HUES64 (cell line): ENCODE data around the gene OR51T1. TPM values are rescaled to one million over a fixed set of nuclear protein-coding genes. Genes with fewer than 3 reads are reported as not detected.
"Not testable (repeated sequence)": the region's sequence is repeated elsewhere in the genome, so short reads cannot be mapped to it uniquely, and the experiment has no call there.

Experiments used
- H3K27ac ChIP-seq: 2 replicates; pipeline ENCODE4 v1.7.0; 2013; ENCODE audit warnings: low read depth, low read length, inconsistent platforms
- H3K27me3 ChIP-seq: 2 replicates; pipeline ENCODE4 v1.6.1; 2013; ENCODE audit warnings: mild to moderate bottlenecking, low read length; ENCODE audit not compliant: insufficient read depth
- H3K36me3 ChIP-seq: 2 replicates; pipeline ENCODE4 v1.6.1; 2013; ENCODE audit warnings: mild to moderate bottlenecking, low read length; ENCODE audit not compliant: insufficient read depth
- H3K4me1 ChIP-seq: 2 replicates; pipeline ENCODE4 v1.6.1; 2013; ENCODE audit warnings: mild to moderate bottlenecking, low read length, moderate library complexity; ENCODE audit not compliant: insufficient read depth
- H3K4me3 ChIP-seq: 2 replicates; pipeline ENCODE4 v1.5.1; 2013; ENCODE audit warnings: mild to moderate bottlenecking, low read length, moderate library complexity
- H3K9ac ChIP-seq: 2 replicates; pipeline ENCODE4 v1.6.1; 2013; ENCODE audit warnings: mild to moderate bottlenecking, low read depth, low read length
- H3K9me3 ChIP-seq: 2 replicates; pipeline ENCODE4 v1.6.1; 2013; ENCODE audit warnings: low read depth, low read length; ENCODE audit not compliant: insufficient read depth
- WGBS: fragments of 150-250, 120-280 bp; methylation state at CpG from one replicate; pipeline ENCODE4 v1.1.7; 2013; ENCODE audit warnings: missing lambda C conversion rate; 5-methylcytosine and 5-hydroxymethylcytosine counted together
- polyA plus RNA-seq, 2 experiments: library from polyadenylated mRNA; stranded (reverse); fragments of 50-300 nt; gene quantifications; one replicate each; pipeline ENCODE4 v1.2.3, GENCODE V29; 2013

Gene OR51T1, protein sequence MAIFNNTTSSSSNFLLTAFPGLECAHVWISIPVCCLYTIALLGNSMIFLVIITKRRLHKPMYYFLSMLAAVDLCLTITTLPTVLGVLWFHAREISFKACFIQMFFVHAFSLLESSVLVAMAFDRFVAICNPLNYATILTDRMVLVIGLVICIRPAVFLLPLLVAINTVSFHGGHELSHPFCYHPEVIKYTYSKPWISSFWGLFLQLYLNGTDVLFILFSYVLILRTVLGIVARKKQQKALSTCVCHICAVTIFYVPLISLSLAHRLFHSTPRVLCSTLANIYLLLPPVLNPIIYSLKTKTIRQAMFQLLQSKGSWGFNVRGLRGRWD
- not detected for polyA plus RNA-seq (2013, experiment 1 of 2)
- polyA plus RNA-seq (2013, experiment 2 of 2): not detected

GRCh38 chr11:4881860-4882500 lies at the start of gene OR51T1:
Gene OR51T1, plus strand, starts transcription at chr11:4881900. Its CDS starts 0 bp downstream, at chr11:4881900.
- Histone ChIP-seq H3K4me1 (no peaks in the 10 kb centered on the region), H3K9ac (no peak within 1 kb of the TSS), H3K27me3 (no peaks in the 10 kb centered on the region), H3K9me3 (no peaks in the 10 kb centered on the region), H3K27ac (no peak within 1 kb of the TSS), H3K4me3 (no peak within 1 kb of the TSS), H3K36me3 (no peaks in the 10 kb centered on the region)
- 92% methylated on average over 8 of the region's 8 CpGs for WGBS

- H3K9ac ChIP-seq: no peak overlapping the region
- no peaks in the 10 kb centered on the region for H3K9me3 ChIP-seq
- 93% methylated on average over 2 of the region's 2 CpGs for WGBS
- H3K4me1 ChIP-seq: no peaks in the 10 kb centered on the region
- H3K27me3 ChIP-seq: no peaks in the 10 kb centered on the region
- H3K27ac ChIP-seq: no peak overlapping the region
- no peak overlapping the region for H3K4me3 ChIP-seq
- no peaks in the 10 kb centered on the region for H3K36me3 ChIP-seq
These were observed 41.7 kb upstream of the OR51T1 start for GRCh38 chr11:4839851-4840549.

DNA sequence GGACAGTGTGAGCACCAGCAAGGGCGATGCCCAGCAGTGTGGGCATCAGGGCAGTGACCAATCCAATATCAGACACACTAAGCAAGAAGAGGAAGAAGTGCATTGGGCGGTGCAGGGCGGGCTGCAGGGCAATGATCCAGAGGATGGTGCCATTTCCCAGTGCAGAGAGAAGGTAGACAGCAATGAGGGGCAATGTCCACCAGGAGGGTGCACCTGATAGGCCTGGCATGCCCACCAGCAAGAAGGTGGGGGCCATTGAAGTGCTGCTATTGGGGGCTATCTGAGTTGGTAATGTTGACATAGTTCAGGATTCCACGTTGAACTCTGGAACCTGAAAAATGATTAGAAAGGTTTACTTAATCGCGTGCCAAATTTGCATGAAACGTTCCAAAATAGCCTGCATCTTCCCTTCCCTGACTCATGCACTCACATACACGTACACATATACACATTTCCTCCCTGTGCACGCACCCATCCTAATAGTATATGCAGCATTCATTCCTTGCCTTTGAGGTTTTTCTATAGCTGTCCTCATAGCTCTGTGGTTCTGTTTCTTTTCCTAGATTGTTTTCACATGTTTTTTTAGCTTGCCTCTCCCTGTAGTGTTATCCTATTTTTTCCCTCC lies 32.7 kb upstream of the OR51T1 start, which contains the start of gene OR51S1:
TSS of gene OR51S1 (minus strand) at position 301 of the 625 bp plus-strand sequence. CDS start at position 301, 0 bp downstream.
- no peaks in the 10 kb centered on the region for H3K27me3 ChIP-seq
- H3K4me1 ChIP-seq: no peaks in the 10 kb centered on the region
- H3K36me3 ChIP-seq: no peaks in the 10 kb centered on the region
- H3K9me3 ChIP-seq: no peaks in the 10 kb centered on the region
- no peak within 1 kb of the TSS for H3K4me3 ChIP-seq
- H3K27ac ChIP-seq: no peak within 1 kb of the TSS
- 92% methylated on average over 9 of the region's 9 CpGs for WGBS
- H3K9ac ChIP-seq: no peak within 1 kb of the TSS

DNA sequence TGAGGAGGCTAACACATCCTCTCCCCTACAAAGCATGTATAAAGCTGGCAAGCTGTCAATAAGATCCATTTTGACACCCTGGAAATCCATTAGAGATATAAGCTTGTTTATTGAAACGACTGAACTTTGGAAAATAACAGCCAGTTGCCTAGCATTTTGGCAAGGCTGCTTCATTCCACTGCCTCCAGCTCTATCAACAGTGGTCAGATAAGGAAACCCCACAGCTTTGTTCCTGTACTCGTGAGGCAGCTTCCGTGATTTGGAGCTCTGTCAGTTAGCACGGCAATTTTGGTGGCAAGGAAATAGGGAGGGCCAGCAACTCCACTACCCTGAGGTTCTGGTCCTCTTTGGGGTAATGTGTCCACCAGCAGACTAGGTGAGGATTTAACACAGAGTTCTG lies 30.7 kb upstream of the OR51T1 start:
- no peak overlapping the region for H3K4me3 ChIP-seq
- no peaks in the 10 kb centered on the region for H3K36me3 ChIP-seq
- H3K27ac ChIP-seq: no peak overlapping the region
- no peak overlapping the region for H3K9ac ChIP-seq
- H3K4me1 ChIP-seq: no peaks in the 10 kb centered on the region
- no peaks in the 10 kb centered on the region for H3K27me3 ChIP-seq
- 79% methylated on average over 4 of the region's 4 CpGs for WGBS
- no peaks in the 10 kb centered on the region for H3K9me3 ChIP-seq

GRCh38 chr11:4854286-4854685 lies 27.4 kb upstream of the OR51T1 start:
- not testable (repeated sequence) for H3K9me3 ChIP-seq, H3K4me3 ChIP-seq, H3K36me3 ChIP-seq, H3K4me1 ChIP-seq, H3K9ac ChIP-seq, H3K27ac ChIP-seq, H3K27me3 ChIP-seq
- WGBS: 94% methylated on average over 7 of the region's 7 CpGs

DNA sequence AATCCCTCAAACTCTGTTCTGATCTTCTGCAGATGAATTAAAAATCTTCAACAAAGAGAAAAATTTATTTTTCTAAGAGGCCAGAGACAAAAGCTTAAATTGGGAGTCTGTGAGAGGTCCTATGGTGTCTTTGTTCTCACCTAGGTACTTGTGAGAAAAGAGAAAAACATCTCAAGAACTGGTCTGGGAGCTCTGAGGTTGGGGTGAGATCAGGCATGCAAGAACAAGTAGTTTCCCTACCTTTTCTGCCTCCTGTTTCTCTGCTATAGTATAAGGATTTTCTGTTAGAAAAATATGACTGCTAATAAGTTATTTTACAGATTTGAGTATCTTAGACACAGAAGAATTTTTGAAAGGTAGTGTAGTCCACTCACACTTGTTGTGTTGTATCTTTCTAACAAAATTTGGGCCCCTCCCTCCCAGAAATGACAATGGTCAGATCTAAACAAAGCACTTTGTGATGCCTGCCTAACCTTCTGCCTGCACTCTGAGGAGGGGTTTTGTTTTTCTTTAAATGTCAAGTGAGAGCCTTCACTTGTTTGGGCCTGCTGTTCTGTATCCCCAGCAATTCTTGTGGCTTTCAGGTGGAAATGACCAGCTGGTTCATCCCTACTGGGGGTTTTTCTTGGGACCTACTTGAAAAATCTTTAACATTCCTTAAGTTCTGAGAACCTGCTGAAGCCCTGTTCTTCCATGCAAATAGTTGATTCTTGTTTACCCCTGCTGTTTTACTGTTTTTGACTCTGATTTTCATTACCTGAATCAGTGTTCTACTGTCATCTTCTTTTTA lies 19.1 kb upstream of the OR51T1 start:
- H3K9me3 ChIP-seq: no peaks in the 10 kb centered on the region
- H3K36me3 ChIP-seq: no peaks in the 10 kb centered on the region
- H3K9ac ChIP-seq: no peak overlapping the region
- H3K4me3 ChIP-seq: peak overlapping the region; percentile 15; the same call in 1 of the 2 replicates
- H3K4me1 ChIP-seq: peaks cover 33% of the 10 kb centered on the region
- peak overlapping the region; percentile 84; the same call in 1 of the 2 replicates for H3K27ac ChIP-seq
- no peaks in the 10 kb centered on the region for H3K27me3 ChIP-seq

GRCh38 chr11:4863876-4864275 lies 17.8 kb upstream of the OR51T1 start:
- Histone ChIP-seq H3K9ac (no peak overlapping the region), H3K36me3 (no peaks in the 10 kb centered on the region), H3K4me1 (peaks cover 33% of the 10 kb centered on the region), H3K27me3 (no peaks in the 10 kb centered on the region), H3K9me3 (no peaks in the 10 kb centered on the region), H3K4me3 (no peak overlapping the region), H3K27ac (no peak overlapping the region)
- 88% methylated on average over 4 of the region's 4 CpGs for WGBS

GRCh38 chr11:4865855-4866254 lies 15.8 kb upstream of the OR51T1 start:
- no peak overlapping the region for H3K9ac ChIP-seq
- H3K27me3 ChIP-seq: no peaks in the 10 kb centered on the region
- no peak overlapping the region for H3K27ac ChIP-seq
- no peaks in the 10 kb centered on the region for H3K9me3 ChIP-seq
- 89% methylated on average over 1 of the region's 1 CpG for WGBS
- no peak overlapping the region for H3K4me3 ChIP-seq
- H3K4me1 ChIP-seq: peaks cover 33% of the 10 kb centered on the region
- no peaks in the 10 kb centered on the region for H3K36me3 ChIP-seq

- H3K27ac ChIP-seq: no peak overlapping the region
- H3K27me3 ChIP-seq: no peaks in the 10 kb centered on the region
- WGBS: 91% methylated on average over 4 of the region's 4 CpGs
- no peak overlapping the region for H3K9ac ChIP-seq
- no peaks in the 10 kb centered on the region for H3K36me3 ChIP-seq
- no peaks in the 10 kb centered on the region for H3K9me3 ChIP-seq
- no peaks in the 10 kb centered on the region for H3K4me1 ChIP-seq
- H3K4me3 ChIP-seq: no peak overlapping the region
These were observed 512 bp upstream of the OR51T1 start for GRCh38 chr11:4881188-4881587.

DNA sequence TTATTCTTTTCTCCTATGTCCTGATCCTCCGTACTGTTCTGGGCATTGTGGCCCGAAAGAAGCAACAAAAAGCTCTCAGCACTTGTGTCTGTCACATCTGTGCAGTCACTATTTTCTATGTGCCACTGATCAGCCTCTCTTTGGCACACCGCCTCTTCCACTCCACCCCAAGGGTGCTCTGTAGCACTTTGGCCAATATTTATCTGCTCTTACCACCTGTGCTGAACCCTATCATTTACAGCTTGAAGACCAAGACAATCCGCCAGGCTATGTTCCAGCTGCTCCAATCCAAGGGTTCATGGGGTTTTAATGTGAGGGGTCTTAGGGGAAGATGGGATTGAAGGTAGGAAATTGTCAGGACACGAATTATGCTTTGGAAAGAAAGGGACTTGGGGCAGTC lies 843 bp downstream of the OR51T1 start:
- no peak overlapping the region for H3K4me3 ChIP-seq
- no peaks in the 10 kb centered on the region for H3K27me3 ChIP-seq
- no peaks in the 10 kb centered on the region for H3K9me3 ChIP-seq
- no peaks in the 10 kb centered on the region for H3K4me1 ChIP-seq
- no peak overlapping the region for H3K9ac ChIP-seq
- no peak overlapping the region for H3K27ac ChIP-seq
- H3K36me3 ChIP-seq: no peaks in the 10 kb centered on the region
- WGBS: 93% methylated on average over 5 of the region's 5 CpGs
